Endothelial cell of umbilical vein (primary cell): Measurements from ENCODE around the gene SNX9. TPM values are rescaled to one million over a fixed set of nuclear protein-coding genes. Genes with fewer than 3 reads are reported as not detected.
"Not testable (repeated sequence)": the region's sequence is repeated elsewhere in the genome, so short reads cannot be mapped to it uniquely, and the experiment has no call there.

Experiments
- BruUV-seq: library from RNA; stranded (reverse); fragments of 400-500 nt; replicated peaks from 2 replicates; lab custom pipeline; 2021; lab: Mats Ljungman, UMichigan
- CTCF ChIA-PET: fragments of 300-600, 350-600 bp; sonication (Branson Sonifier 250); formaldehyde crosslinking; loops from one replicate; lab custom pipeline; 2021; ENCODE audit warnings: antibody characterized with exemption, inconsistent platforms; lab: Charles Lee
- POLR2A ChIA-PET: fragments of 300-600, 350-600 bp; sonication (Branson Sonifier 250); formaldehyde crosslinking; loops from one replicate; lab custom pipeline; 2021; ENCODE audit warnings: antibody characterized with exemption, inconsistent platforms; lab: Charles Lee
- DNase-seq: peaks from one replicate; pipeline ENCODE4 v3.0.0-alpha.2; 2011; ENCODE audit warnings: low read depth, low spot score
- FAIRE-seq: peaks from 2 replicates; lab custom pipeline; 2011; peaks lifted over from hg19 to GRCh38; lab: Jason Lieb, UNC
- H2AFZ ChIP-seq: 2 replicates; pipeline ENCODE4 v1.6.0; 2012; ENCODE audit warnings: low read depth, low read length, control low read depth, inconsistent platforms
- H3K27ac ChIP-seq: 2 replicates; pipeline ENCODE4 v1.5.1; 2011; ENCODE audit warnings: low read depth, mild to moderate bottlenecking, control low read depth, low read length, moderate library complexity; ENCODE audit not compliant: insufficient read depth
- H3K27me3 ChIP-seq, 2 experiments: 2 replicates each; pipeline versions ENCODE4 v1.6.0 to v1.6.1; 2011; ENCODE audit warnings: low read length in 2 of 2, mixed read lengths in 1 of 2; ENCODE audit not compliant: control insufficient read depth in 2 of 2, insufficient read depth in 2 of 2
- H3K36me3 ChIP-seq, 2 experiments: 2 replicates in 1 of 2; 3 replicates in 1 of 2; pipeline ENCODE4 v1.5.1; 2011; ENCODE audit warnings: low read length in 2 of 2, mild to moderate bottlenecking in 1 of 2, moderate library complexity in 1 of 2; ENCODE audit not compliant: control insufficient read depth in 2 of 2, insufficient read depth in 2 of 2; ENCODE audit errors: extremely low read depth in 1 of 2
- H3K4me1 ChIP-seq: 3 replicates; pipeline ENCODE4 v1.5.1; 2011; ENCODE audit warnings: mild to moderate bottlenecking, low read length; ENCODE audit not compliant: control insufficient read depth, insufficient read depth; ENCODE audit errors: extremely low read depth
- H3K4me2 ChIP-seq: 2 replicates; pipeline ENCODE4 v1.6.1; 2011; ENCODE audit warnings: low read length, control low read depth, mixed read lengths; ENCODE audit not compliant: insufficient read depth
- H3K4me3 ChIP-seq, 3 experiments: fragments of 200-600 bp in 1 of 3; sonication (generic), shearing (Covaris generic) in 1 of 3; replicated peaks in 1 of 3; 2 replicates each; pipeline ENCODE4 v1.5.1; 2011 to 2016; ENCODE audit warnings: control low read depth in 3 of 3, low read length in 3 of 3, mild to moderate bottlenecking in 2 of 3, inconsistent platforms in 1 of 3, low read depth in 1 of 3, moderate library complexity in 1 of 3; ENCODE audit not compliant: insufficient read depth in 1 of 3
- H3K79me2 ChIP-seq: 2 replicates; pipeline ENCODE4 v1.6.0; 2012; ENCODE audit warnings: low read length, inconsistent platforms; ENCODE audit not compliant: control insufficient read depth, insufficient read depth
- H3K9ac ChIP-seq: replicated peaks from 2 replicates; pipeline ENCODE3; 2011; ENCODE audit warnings: low read length, control low read depth; ENCODE audit not compliant: insufficient read depth; ENCODE audit errors: extremely low read depth
- H3K9me1 ChIP-seq: replicated peaks from 3 replicates; pipeline ENCODE4 v1.6.0; 2011; ENCODE audit warnings: mild to moderate bottlenecking, low read length; ENCODE audit not compliant: control insufficient read depth, insufficient read depth; ENCODE audit errors: extremely low read depth
- H3K9me3 ChIP-seq: replicated peaks from 2 replicates; pipeline ENCODE4 v1.5.1; 2012; ENCODE audit warnings: low read length, inconsistent platforms; ENCODE audit not compliant: control insufficient read depth, insufficient read depth
- H4K20me1 ChIP-seq: replicated peaks from 2 replicates; pipeline ENCODE3; 2011; ENCODE audit warnings: mild to moderate bottlenecking, low read length; ENCODE audit not compliant: control insufficient read depth, insufficient read depth; ENCODE audit errors: extremely low read depth
- JUN ChIP-seq: IDR thresholded peaks from 2 replicates; pipeline ENCODE4 v1.6.1; 2011; ENCODE audit warnings: borderline replicate concordance, low read depth; ENCODE audit not compliant: insufficient read length, insufficient read depth
- dilution Hi-C: fragments of 300-500 bp; cut with MboI; formaldehyde crosslinking; loops from one replicate; pipeline ENCODE4 v1.15.0; 2019; ENCODE audit warnings: low sequenced_read_pairs; ENCODE audit not compliant: extremely low pct_ligation_motif_present
- intact Hi-C: fragments of 100-400 bp; cut with micrococcal nuclease; formaldehyde crosslinking; loops from one replicate; pipeline ENCODE4 v1.10.0; 2022
- polyA plus RNA-seq, 4 experiments: library from polyadenylated mRNA; depleted of rRNA in 3 of 4; stranded (reverse) in 3 of 4; unstranded in 1 of 4; fragments of >200 nt; gene quantifications; 2 replicates each; pipeline versions ENCODE4 v1.2.1 to v1.2.3, GENCODE V29; 2011 to 2012; ENCODE audit warnings: missing spikeins in 1 of 4
- total RNA-seq: library from RNA; stranded (reverse); gene quantifications from 2 replicates; pipeline ENCODE4 v1.2.3, GENCODE V29; 2021

SNX9 gene
- total and polyA plus RNA-seq, 2 donors (not counting 3 experiments of a cell fraction or from before 2014, with no cell fraction given), result 27.5 to 54.5 TPM

- peaks cover 97% of the 10 kb centered on the region for H3K79me2 ChIP-seq
- intact Hi-C loops, result no loop called here
- no TSS peak for BruUV-seq
- no peak overlapping the region for H3K9ac ChIP-seq
- no peaks in the 10 kb centered on the region for H3K27me3 ChIP-seq
- no peaks in the 10 kb centered on the region for H3K9me3 ChIP-seq
- no peak overlapping the region for H3K27ac ChIP-seq
- FAIRE-seq (no peak), DNase-seq (no peak)
- H3K9me1 ChIP-seq, result no peaks in the 10 kb centered on the region
- dilution Hi-C loops, result no loop called here
- no peak overlapping the region for H3K4me3 ChIP-seq
- POLR2A ChIA-PET, result no interaction called here
- CTCF ChIA-PET, result interaction anchor here (1.2 kb wide), 1 partner anchor 8 kb away, joined by 3 read pairs; no protein-coding TSS in a partner anchor
- no peaks in the 10 kb centered on the region for H3K36me3 ChIP-seq
- TF ChIP-seq JUN, result no peak
- H3K4me2 ChIP-seq, result no peak overlapping the region
- peaks cover 6% of the 10 kb centered on the region for H4K20me1 ChIP-seq
- H2AFZ ChIP-seq, result no peak overlapping the region
- peaks cover 29% of the 10 kb centered on the region for H3K4me1 ChIP-seq
These were observed 19.2 kb downstream of the SNX9 start for GRCh38 chr6:157842212-157842611.

GRCh38 chr6:157844196-157844595 is 21.1 kb downstream of the SNX9 start:
- H4K20me1 ChIP-seq, H3K4me3 ChIP-seq, dilution Hi-C loops, H3K27me3 ChIP-seq, H3K9me3 ChIP-seq, H3K27ac ChIP-seq, intact Hi-C loops, H3K9me1 ChIP-seq, BruUV-seq, POLR2A ChIA-PET, DNase-seq, H3K36me3 ChIP-seq, H3K9ac ChIP-seq, H2AFZ ChIP-seq, H3K4me2 ChIP-seq: not testable (repeated sequence)
- Histone ChIP-seq H3K4me1 (peaks cover 29% of the 10 kb centered on the region), H3K79me2 (peaks cover 98% of the 10 kb centered on the region)
- peak; percentile 28 for FAIRE-seq
- CTCF ChIA-PET, result interaction anchor here (0.9 to 2.7 kb wide), 2 partner anchors 26 to 87 kb away, joined by 3 to 14 read pairs; no protein-coding TSS in a partner anchor
